Left hindlimb (tissue), 1 donor: ENCODE measurements around the gene DYNC1I1.

Experiments used
- DNase-seq: peaks from one replicate; pipeline ENCODE4 v3.0.0-alpha.2; 2018

DYNC1I1 gene

GRCh38 chr7:96033009-96033598 lies 260.8 kb downstream of the DYNC1I1 start:
- DNase-seq, result peak; percentile 32

- DNase-seq, result peak; percentile 33
These were observed 262.8 kb downstream of the DYNC1I1 start for GRCh38 chr7:96034940-96035727.

GRCh38 chr7:96040250-96040772 lies 268.0 kb downstream of the DYNC1I1 start:
- no peak for DNase-seq

GRCh38 chr7:96041171-96041570 lies 268.8 kb downstream of the DYNC1I1 start:
- DNase-seq, result no peak

GRCh38 chr7:96045181-96045580 lies 272.8 kb downstream of the DYNC1I1 start:
- DNase-seq, result no peak

GRCh38 chr7:96045919-96046318 lies 273.6 kb downstream of the DYNC1I1 start:
- no peak for DNase-seq

GRCh38 chr7:96052289-96052688 lies 279.9 kb downstream of the DYNC1I1 start:
- DNase-seq, result no peak

GRCh38 chr7:96052860-96053470 lies 280.6 kb downstream of the DYNC1I1 start:
- no peak for DNase-seq

- DNase-seq, result no peak
These were observed 283.4 kb downstream of the DYNC1I1 start for GRCh38 chr7:96055717-96056116.

- DNase-seq, result no peak
These were observed 286.7 kb downstream of the DYNC1I1 start for GRCh38 chr7:96059075-96059474.

- no peak for DNase-seq
These were observed 288.7 kb downstream of the DYNC1I1 start for GRCh38 chr7:96061009-96061408.

- DNase-seq, result peak; percentile 36
These were observed 289.5 kb downstream of the DYNC1I1 start for GRCh38 chr7:96061844-96062243.

GRCh38 chr7:96067321-96067720 lies 295.0 kb downstream of the DYNC1I1 start:
- DNase-seq, result no peak

- no peak for DNase-seq
These were observed 297.0 kb downstream of the DYNC1I1 start for GRCh38 chr7:96069401-96069800.

- no peak for DNase-seq
These were observed 302.5 kb downstream of the DYNC1I1 start for GRCh38 chr7:96074871-96075270.

GRCh38 chr7:96075510-96076349 lies 303.4 kb downstream of the DYNC1I1 start:
- DNase-seq, result peak; percentile 76

- no peak for DNase-seq
These were observed 304.0 kb downstream of the DYNC1I1 start for GRCh38 chr7:96076350-96076707.

GRCh38 chr7:96080027-96080426 lies 307.7 kb downstream of the DYNC1I1 start:
- DNase-seq, result no peak

- no peak for DNase-seq
These were observed 312.7 kb downstream of the DYNC1I1 start for GRCh38 chr7:96084881-96085553.

- no peak for DNase-seq
These were observed 313.6 kb downstream of the DYNC1I1 start for GRCh38 chr7:96085953-96086352.

- no peak for DNase-seq
These were observed 316.2 kb downstream of the DYNC1I1 start for GRCh38 chr7:96088579-96088978.

- DNase-seq, result no peak
These were observed 317.2 kb downstream of the DYNC1I1 start for GRCh38 chr7:96089511-96089910.
